Measurements from ENCODE around the gene TAF1. TPM values are rescaled to one million over a fixed set of nuclear protein-coding genes. Genes with fewer than 3 reads are reported as not detected.
A peak's percentile ranks its signal among the peaks of the same experiment; 100 is the strongest.
"Not testable (repeated sequence)": the region's sequence is repeated elsewhere in the genome, so short reads cannot be mapped to it uniquely, and the experiment has no call there.

The TAF1 gene
- total RNA-seq, 1 experiment from 2014 or later: 31.2 TPM

DNA sequence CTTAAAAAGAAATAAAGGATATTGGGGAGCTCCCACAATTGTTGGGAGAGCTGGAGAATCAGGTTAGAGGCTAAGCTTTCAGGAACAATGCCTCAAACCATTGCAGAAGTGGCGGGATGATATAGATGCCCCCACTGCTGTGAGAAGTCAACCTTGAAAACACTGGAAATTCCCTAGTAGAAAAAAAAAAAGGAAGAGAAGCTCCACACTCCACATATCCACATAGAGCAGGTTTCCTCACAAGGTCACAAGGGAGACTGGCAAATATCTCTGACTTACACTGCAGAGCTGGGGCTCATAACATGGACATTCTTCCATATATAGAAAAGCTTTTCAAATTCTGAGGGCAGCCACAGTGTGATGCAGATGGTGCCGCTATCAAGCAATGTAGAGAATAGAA, 144.0 kb downstream of the TAF1 start:
- POLR2A ChIA-PET: no interaction called here
- Mint-ChIP-seq H3K27me3 (ENCODE audit: low read depth) (no peaks in the 10 kb centered on the region; the same call in 1 of the 2 replicates), H3K36me3 (no peaks in the 10 kb centered on the region; the same call in 1 of the 2 replicates), H3K4me1 (peaks cover 3% of the 10 kb centered on the region), H3K9me3 (peaks cover 8% of the 10 kb centered on the region), H3K27ac (no peak overlapping the region), H3K4me3 (no peak overlapping the region)
- DNase-seq (ENCODE audit: low spot score) (no peak), ATAC-seq (no peak)
- TF ChIP-seq CBFB (CRISPR knock-in tag; IDR thresholded peaks at IDR 0.05; ENCODE audit: low read depth): no peak
- TF ChIP-seq, protein P1, sequence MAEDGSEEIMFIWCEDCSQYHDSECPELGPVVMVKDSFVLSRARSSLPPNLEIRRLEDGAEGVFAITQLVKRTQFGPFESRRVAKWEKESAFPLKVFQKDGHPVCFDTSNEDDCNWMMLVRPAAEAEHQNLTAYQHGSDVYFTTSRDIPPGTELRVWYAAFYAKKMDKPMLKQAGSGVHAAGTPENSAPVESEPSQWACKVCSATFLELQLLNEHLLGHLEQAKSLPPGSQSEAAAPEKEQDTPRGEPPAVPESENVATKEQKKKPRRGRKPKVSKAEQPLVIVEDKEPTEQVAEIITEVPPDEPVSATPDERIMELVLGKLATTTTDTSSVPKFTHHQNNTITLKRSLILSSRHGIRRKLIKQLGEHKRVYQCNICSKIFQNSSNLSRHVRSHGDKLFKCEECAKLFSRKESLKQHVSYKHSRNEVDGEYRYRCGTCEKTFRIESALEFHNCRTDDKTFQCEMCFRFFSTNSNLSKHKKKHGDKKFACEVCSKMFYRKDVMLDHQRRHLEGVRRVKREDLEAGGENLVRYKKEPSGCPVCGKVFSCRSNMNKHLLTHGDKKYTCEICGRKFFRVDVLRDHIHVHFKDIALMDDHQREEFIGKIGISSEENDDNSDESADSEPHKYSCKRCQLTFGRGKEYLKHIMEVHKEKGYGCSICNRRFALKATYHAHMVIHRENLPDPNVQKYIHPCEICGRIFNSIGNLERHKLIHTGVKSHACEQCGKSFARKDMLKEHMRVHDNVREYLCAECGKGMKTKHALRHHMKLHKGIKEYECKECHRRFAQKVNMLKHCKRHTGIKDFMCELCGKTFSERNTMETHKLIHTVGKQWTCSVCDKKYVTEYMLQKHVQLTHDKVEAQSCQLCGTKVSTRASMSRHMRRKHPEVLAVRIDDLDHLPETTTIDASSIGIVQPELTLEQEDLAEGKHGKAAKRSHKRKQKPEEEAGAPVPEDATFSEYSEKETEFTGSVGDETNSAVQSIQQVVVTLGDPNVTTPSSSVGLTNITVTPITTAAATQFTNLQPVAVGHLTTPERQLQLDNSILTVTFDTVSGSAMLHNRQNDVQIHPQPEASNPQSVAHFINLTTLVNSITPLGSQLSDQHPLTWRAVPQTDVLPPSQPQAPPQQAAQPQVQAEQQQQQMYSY (CRISPR knock-in tag; IDR thresholded peaks at IDR 0.05): no peak
- no peak for TF ChIP-seq ZNF219 (CRISPR knock-in tag; IDR thresholded peaks at IDR 0.05; ENCODE audit: borderline replicate concordance)
- no peak for TF ChIP-seq KAT7 (CRISPR knock-in tag; IDR thresholded peaks at IDR 0.05; ENCODE audit: borderline replicate concordance)
- TF ChIP-seq ZBTB21 (CRISPR knock-in tag; IDR thresholded peaks at IDR 0.05; ENCODE audit: borderline replicate concordance): no peak
- TF ChIP-seq SMAD3 (CRISPR knock-in tag; IDR thresholded peaks at IDR 0.05; ENCODE audit: borderline replicate concordance): no peak
- TF ChIP-seq FOXJ3 (CRISPR knock-in tag; IDR thresholded peaks at IDR 0.05; ENCODE audit: borderline replicate concordance): no peak
- CTCF ChIA-PET: interaction anchor here (1.2 kb wide), 1 partner anchor 26 kb away, joined by 4 read pairs; no protein-coding TSS in a partner anchor

DNA sequence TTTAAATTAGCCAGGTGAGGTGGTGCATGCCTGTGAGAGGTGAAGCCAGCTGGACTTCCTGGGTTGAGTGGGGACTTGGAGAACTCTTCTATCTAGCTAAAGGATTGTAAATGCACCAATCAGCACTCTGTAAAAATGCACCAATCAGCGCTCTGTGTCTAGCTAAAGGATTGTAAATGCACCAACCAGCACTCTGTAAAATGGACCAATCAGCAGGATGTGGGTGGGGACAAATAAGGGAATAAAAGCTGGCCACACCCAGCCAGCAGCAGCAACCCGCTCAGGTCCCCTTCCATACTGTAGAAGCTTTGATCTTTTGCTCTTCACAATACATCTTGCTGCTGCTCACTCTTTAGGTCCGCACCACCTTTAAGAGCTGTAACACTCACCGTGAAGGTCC, 147.6 kb downstream of the TAF1 start:
- H3K4me1 Mint-ChIP-seq; H3K9me3 Mint-ChIP-seq; H3K27ac Mint-ChIP-seq; DNase-seq (ENCODE audit: low spot score); H3K4me3 Mint-ChIP-seq; CTCF ChIA-PET; ATAC-seq; POLR2A ChIA-PET; H3K36me3 Mint-ChIP-seq; H3K27me3 Mint-ChIP-seq (ENCODE audit: low read depth): not testable (repeated sequence)
- peak; percentile 46; the same call in 1 of the 2 replicates for TF ChIP-seq NFYB (CRISPR knock-in tag; conservative IDR thresholded peaks at IDR 0.05; ENCODE audit: low read depth)

DNA sequence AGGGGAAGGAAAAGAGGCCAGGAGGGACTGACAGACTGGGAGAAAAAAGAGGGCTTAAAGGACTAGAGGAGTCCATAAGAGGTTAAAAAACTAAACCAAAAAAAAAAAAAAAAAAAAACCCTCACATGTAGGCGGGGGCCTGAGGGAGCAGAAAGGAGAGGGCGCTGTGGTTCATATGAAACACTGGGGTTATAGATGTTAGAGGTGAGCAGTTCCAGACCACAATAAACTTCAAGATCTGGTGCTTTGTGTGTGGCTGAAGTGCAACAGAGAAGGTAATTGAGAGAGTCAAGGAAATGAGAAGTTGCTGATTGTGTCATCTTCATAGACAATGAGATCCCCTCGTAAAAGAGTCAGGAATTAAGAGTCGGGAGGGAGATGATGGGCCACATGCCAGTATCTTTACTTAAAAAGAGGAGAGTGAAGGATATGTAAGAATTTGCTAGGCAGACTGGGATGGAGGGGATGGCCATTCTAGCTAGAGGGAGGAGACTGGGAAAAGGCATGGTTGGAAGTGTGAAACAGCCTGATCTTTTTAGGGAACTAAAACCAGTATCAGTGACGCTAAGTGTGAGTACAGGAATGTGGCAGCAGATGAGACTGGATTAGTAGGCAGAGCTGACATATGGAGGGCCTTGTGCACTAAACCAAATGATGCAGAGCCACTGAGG, 148.3 kb downstream of the TAF1 start:
- Mint-ChIP-seq H3K36me3 (no peaks in the 10 kb centered on the region; the same call in 1 of the 2 replicates), H3K4me3 (no peak overlapping the region), H3K27ac (no peak overlapping the region), H3K4me1 (peaks cover 3% of the 10 kb centered on the region), H3K27me3 (ENCODE audit: low read depth) (no peaks in the 10 kb centered on the region), H3K9me3 (peaks cover 8% of the 10 kb centered on the region)
- TF ChIP-seq ATF1 (CRISPR knock-in tag; IDR thresholded peaks at IDR 0.05) (no peak), MYBL2 (CRISPR knock-in tag; IDR thresholded peaks at IDR 0.05) (no peak)
- TF ChIP-seq, protein P2, sequence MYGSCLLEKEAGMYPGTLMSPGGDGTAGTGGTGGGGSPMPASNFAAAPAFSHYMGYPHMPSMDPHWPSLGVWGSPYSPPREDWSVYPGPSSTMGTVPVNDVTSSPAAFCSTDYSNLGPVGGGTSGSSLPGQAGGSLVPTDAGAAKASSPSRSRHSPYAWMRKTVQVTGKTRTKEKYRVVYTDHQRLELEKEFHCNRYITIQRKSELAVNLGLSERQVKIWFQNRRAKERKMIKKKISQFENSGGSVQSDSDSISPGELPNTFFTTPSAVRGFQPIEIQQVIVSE (CRISPR knock-in tag; IDR thresholded peaks at IDR 0.05; ENCODE audit: borderline replicate concordance): no peak
- DNase-seq (ENCODE audit: low spot score) (no peak), ATAC-seq (no peak)
- ChIA-PET CTCF (no interaction called here), POLR2A (no interaction called here)

DNA sequence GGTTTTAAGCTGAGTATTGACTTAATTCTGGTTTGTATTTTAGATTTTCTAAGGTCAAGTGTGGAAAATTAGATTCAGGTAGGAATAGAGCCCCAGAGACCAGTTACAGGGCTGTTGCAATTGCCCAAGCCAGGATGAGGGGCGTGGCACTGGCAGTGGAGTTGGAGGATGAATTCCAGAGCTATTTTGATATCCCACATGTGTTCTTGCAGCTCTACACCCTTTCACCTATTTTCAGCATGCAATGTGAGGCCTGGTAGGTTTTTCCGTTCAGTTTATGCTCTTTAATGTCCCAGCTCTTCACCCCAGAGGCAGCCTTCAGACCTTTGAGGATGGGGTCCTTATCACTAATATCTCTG, 148.9 kb downstream of the TAF1 start:
- Mint-ChIP-seq H3K27ac (no peak overlapping the region), H3K4me1 (peaks cover 3% of the 10 kb centered on the region), H3K27me3 (ENCODE audit: low read depth) (no peaks in the 10 kb centered on the region), H3K9me3 (peaks cover 8% of the 10 kb centered on the region), H3K36me3 (no peaks in the 10 kb centered on the region; the same call in 1 of the 2 replicates), H3K4me3 (no peak overlapping the region)
- CTCF ChIA-PET: no interaction called here
- POLR2A ChIA-PET: no interaction called here
- DNase-seq (ENCODE audit: low spot score) (no peak), ATAC-seq (no peak)
- no peak for TF ChIP-seq ETV6 (CRISPR knock-in tag; IDR thresholded peaks at IDR 0.05)
- TF ChIP-seq GRHL2 (CRISPR knock-in tag; IDR thresholded peaks at IDR 0.05; ENCODE audit: insufficient replicate concordance, severe bottlenecking): no peak
- no peak for TF ChIP-seq CREB1 (CRISPR knock-in tag; IDR thresholded peaks at IDR 0.05)
- TF ChIP-seq, protein P3, sequence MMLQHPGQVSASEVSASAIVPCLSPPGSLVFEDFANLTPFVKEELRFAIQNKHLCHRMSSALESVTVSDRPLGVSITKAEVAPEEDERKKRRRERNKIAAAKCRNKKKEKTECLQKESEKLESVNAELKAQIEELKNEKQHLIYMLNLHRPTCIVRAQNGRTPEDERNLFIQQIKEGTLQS (CRISPR knock-in tag; conservative IDR thresholded peaks at IDR 0.05): no peak
- TF ChIP-seq EMX1 (CRISPR knock-in tag; IDR thresholded peaks at IDR 0.05): no peak
- no peak for TF ChIP-seq ESRRA (CRISPR knock-in tag; IDR thresholded peaks at IDR 0.05; ENCODE audit: borderline replicate concordance)
- no peak for TF ChIP-seq ZNF671 (CRISPR knock-in tag; IDR thresholded peaks at IDR 0.05)

All from WTC11 (cell line).